Common myeloid progenitor, CD34-positive (primary cell): Measurements from ENCODE around the gene HBG1.

ENCODE experiments used
- CTCF ChIA-PET: fragments of 350-600 bp; sonication (Branson Sonifier 250); formaldehyde crosslinking; loops from one replicate; lab custom pipeline; 2021; ENCODE audit warnings: antibody characterized with exemption; lab: Charles Lee
- POLR2A ChIA-PET: fragments of 350-600 bp; sonication (Branson Sonifier 250); formaldehyde crosslinking; loops from one replicate; lab custom pipeline; 2021; ENCODE audit warnings: antibody characterized with exemption; lab: Charles Lee
- DNase-seq, 3 donors: peaks; one replicate each; pipeline versions ENCODE4 v3.0.0 to v3.0.0-alpha.2; 2013
- H3K27ac ChIP-seq, 2 experiments: 1 replicate in 1 of 2; 2 replicates in 1 of 2; pipeline ENCODE4 v1.7.0; 2013; ENCODE audit warnings: inconsistent platforms in 2 of 2, low read length in 2 of 2, mild to moderate bottlenecking in 2 of 2, low read depth in 1 of 2, moderate library complexity in 1 of 2; ENCODE audit not compliant: severe bottlenecking in 2 of 2, insufficient read depth in 1 of 2, poor library complexity in 1 of 2
- H3K27me3 ChIP-seq, 5 experiments: replicated peaks in 2 of 5; 1 replicate in 3 of 5; 2 replicates in 2 of 5; pipeline versions ENCODE4 v1.6.1 to v1.7.0; 2013; ENCODE audit warnings: low read length in 4 of 5, mild to moderate bottlenecking in 2 of 5, moderate library complexity in 2 of 5, inconsistent platforms in 1 of 5; ENCODE audit not compliant: insufficient read depth in 5 of 5, control insufficient read depth in 4 of 5
- H3K36me3 ChIP-seq, 4 experiments: 1 replicate in 2 of 4; 2 replicates in 2 of 4; pipeline versions ENCODE4 v1.6.1 to v1.7.0; 2013; ENCODE audit warnings: low read length in 3 of 4, control low read depth in 1 of 4, mild to moderate bottlenecking in 1 of 4; ENCODE audit not compliant: control insufficient read depth in 4 of 4, insufficient read depth in 4 of 4
- H3K4me1 ChIP-seq, 4 experiments: 1 replicate in 3 of 4; 2 replicates in 1 of 4; pipeline versions ENCODE4 v1.6.1 to v1.7.1; 2013; ENCODE audit warnings: low read length in 3 of 4, mild to moderate bottlenecking in 3 of 4, control low read depth in 1 of 4, inconsistent platforms in 1 of 4, moderate library complexity in 1 of 4; ENCODE audit not compliant: control insufficient read depth in 4 of 4, insufficient read depth in 4 of 4; ENCODE audit errors: control extremely low read depth in 1 of 4
- H3K4me3 ChIP-seq, 7 experiments: 1 replicate in 4 of 7; 2 replicates in 3 of 7; pipeline versions ENCODE4 v1.5.1 to v1.7.0; 2013; ENCODE audit warnings: mild to moderate bottlenecking in 7 of 7, low read length in 6 of 7, moderate library complexity in 6 of 7, inconsistent platforms in 2 of 7, low read depth in 2 of 7, control low read depth in 1 of 7; ENCODE audit not compliant: insufficient read depth in 4 of 7, control insufficient read depth in 1 of 7; ENCODE audit errors: extremely low read depth in 1 of 7
- H3K9me3 ChIP-seq, 5 experiments: 1 replicate in 4 of 5; 2 replicates in 1 of 5; pipeline versions ENCODE4 v1.6.1 to v1.7.1; 2013; ENCODE audit warnings: low read length in 4 of 5, mild to moderate bottlenecking in 2 of 5, inconsistent platforms in 1 of 5, low read depth in 1 of 5, moderate library complexity in 1 of 5; ENCODE audit not compliant: control insufficient read depth in 4 of 5, insufficient read depth in 2 of 5; ENCODE audit errors: control extremely low read depth in 1 of 5
- WGBS: methylation state at CpG from one replicate; pipeline ENCODE4 v1.1.5; 2013; ENCODE audit not compliant: insufficient coverage; 5-methylcytosine and 5-hydroxymethylcytosine counted together

Gene HBG1

DNA sequence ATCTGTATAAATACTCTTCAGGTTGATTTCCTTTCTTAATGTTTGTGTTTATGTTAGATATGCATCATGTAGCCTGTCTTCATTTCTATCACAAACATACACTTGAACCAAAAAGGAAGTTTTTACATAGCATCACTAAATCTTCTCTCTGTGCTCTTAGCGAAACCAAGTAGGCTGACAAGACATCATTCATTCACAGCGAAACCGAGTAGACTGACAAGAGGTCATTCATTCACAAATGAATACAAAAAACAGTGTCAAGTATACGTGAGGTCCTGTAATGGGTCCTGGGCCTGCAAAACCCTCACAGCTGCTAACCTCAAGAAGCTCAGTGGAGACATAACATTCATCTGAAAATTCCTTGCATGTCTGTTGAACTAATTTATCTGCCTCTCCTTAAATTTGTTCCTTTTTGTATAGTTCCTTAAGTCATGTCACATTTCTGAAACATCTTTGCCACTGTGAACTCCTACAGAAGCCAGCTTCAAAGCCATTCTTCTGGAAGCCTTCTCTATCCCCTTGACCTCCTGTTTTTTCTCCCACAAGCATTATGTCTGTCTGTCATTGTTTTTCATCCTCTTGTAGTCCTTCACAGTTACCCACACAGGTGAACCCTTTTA, 29.9 kb upstream of the HBG1 start:
- CTCF ChIA-PET: interaction anchor here (0.9 to 5.3 kb wide), 2 partner anchors 10 to 74 kb away, joined by 3 to 23 read pairs; no protein-coding TSS in a partner anchor
- Histone ChIP-seq H3K27ac (peak overlapping the region; percentile 56 to 77), H3K27me3 (no peaks in the 10 kb centered on the region), H3K4me1 (peaks cover 0 to 37% (median 24%) of the 10 kb centered on the region in 4 experiments), H3K36me3 (no peaks in the 10 kb centered on the region), H3K9me3 (no peaks in the 10 kb centered on the region), H3K4me3 (peak overlapping the region in 1 of 7 experiments; percentile 3)
- DNase-seq: peak in 1 of 3 donors; percentile 22
- WGBS: 98% methylated on average over 4 of the region's 4 CpGs
- POLR2A ChIA-PET: no interaction called here

DNA sequence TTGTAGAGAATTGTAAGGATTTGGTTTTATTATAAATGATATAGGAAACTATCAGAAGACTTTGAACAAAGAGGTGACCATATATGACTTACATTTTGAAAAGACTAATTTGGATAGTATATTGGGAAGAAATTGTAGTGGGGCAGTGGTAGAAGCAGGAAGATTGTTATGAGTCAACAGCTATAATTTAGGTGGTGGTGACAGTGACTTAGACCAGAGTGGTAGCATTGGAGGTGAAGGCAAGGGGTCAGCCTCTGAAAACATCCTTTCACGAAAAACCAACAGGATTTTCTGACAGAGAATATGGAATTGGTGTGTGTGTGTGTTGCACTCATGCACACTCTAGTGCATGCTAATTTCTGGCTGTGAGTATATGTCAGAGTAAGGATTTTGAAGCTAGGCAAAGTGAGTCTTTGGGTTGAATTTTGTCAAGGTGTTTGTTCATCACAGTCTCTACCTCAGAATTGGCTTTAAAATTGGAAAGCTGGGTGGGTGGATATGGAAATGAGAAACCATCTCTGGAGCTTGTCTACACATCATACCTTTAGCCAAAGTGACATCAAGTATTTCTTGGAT, 28.2 kb upstream of the HBG1 start:
- peaks cover 0 to 43% (median 30%) of the 10 kb centered on the region in 4 experiments for H3K4me1 ChIP-seq
- WGBS: 91% methylated on average over 1 of the region's 1 CpG
- no peak for DNase-seq
- ChIA-PET POLR2A (no interaction called here), CTCF (interaction anchor here (0.6 to 5.3 kb wide), 2 partner anchors 12 to 66 kb away, joined by 4 to 23 read pairs; no protein-coding TSS in a partner anchor)
- H3K36me3 ChIP-seq: no peaks in the 10 kb centered on the region
- no peaks in the 10 kb centered on the region for H3K27me3 ChIP-seq
- H3K27ac ChIP-seq: no peak overlapping the region
- H3K9me3 ChIP-seq: no peaks in the 10 kb centered on the region
- no peak overlapping the region for H3K4me3 ChIP-seq

DNA sequence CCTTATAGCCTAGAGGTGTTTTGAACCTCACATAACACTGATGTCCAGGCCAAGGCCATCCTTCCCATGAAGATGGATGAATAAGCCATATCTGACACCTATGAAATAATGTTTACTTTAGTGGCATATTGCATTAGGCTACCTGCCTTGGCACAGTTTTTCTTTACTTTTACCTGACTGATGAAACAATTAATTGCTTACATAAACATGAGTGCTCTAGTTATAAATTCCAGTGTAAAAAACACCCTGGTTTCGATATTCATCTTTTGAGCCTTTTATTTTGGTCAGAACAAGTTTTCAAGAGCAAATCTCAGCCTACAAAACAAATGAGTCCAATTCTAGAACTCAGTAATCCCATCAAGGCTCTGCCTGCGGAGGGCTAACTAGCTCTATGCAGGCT, 27.0 kb upstream of the HBG1 start:
- no peaks in the 10 kb centered on the region for H3K36me3 ChIP-seq
- H3K27me3 ChIP-seq: no peaks in the 10 kb centered on the region
- ChIA-PET CTCF (interaction anchor here (0.6 kb wide), 1 partner anchor 1299 kb away, joined by 3 read pairs; no protein-coding TSS in a partner anchor), POLR2A (interaction anchor here (0.6 kb wide), 1 partner anchor 27 kb away, joined by 3 read pairs; no protein-coding TSS in a partner anchor)
- H3K4me3 ChIP-seq: no peak overlapping the region
- peak overlapping the region in 1 of 2 experiments; percentile 65 for H3K27ac ChIP-seq
- peaks cover 0 to 38% (median 28%) of the 10 kb centered on the region in 4 experiments for H3K4me1 ChIP-seq
- 100% methylated on average over 1 of the region's 2 CpGs for WGBS
- DNase-seq: no peak
- no peaks in the 10 kb centered on the region for H3K9me3 ChIP-seq

DNA sequence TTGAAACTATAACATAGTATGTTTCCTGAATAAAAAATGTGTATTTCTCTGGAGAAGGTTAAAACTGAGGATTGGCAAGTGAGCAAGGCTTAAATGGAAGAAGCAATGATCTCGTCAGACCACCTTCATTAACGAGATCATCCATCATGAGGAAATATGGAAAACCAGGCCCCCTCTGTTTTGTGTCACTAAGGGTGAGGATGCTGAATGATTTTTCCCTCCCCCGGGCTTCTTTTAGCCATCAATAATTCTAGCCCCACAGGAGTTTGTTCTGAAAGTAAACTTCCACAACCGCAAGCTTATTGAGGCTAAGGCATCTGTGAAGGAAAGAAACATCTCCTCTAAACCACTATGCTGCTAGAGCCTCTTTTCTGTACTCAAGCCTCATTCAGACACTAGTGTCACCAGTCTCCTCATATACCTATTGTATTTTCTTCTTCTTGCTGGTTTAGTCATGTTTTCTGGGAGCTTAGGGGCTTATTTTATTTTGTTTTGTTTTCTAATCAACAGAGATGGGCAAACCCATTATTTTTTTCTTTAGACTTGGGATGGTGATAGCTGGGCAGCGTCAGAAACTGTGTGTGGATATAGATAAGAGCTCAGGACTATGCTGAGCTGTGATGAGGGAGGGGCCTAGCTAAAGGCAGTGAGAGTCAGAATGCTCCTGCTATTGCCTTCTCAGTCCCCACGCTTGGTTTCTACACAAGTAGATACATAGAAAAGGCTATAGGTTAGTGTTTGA, 25.9 kb upstream of the HBG1 start:
- H3K36me3 ChIP-seq: no peaks in the 10 kb centered on the region

DNA sequence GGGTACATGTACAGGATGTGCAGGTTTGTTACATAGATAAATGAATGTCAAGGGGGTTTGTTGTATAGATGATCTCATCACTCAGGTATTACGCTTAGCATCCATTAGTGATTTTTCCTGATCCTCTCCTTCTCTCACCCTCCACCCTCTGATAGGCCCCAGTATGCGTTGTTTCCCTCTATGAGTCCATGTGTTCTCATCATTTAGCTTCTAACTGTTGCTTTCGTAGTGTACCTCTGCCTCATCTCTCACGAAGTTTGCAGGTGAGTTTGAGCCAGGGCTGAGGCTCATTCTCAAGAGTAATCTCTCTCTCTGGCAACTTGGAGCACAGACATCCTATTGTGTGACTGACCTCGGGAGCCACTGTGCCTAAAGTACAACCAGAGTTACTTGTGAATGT, 24.7 kb upstream of the HBG1 start:
- H3K4me1 ChIP-seq: peaks cover 0 to 23% (median 13%) of the 10 kb centered on the region in 4 experiments
- WGBS: 90% methylated on average over 3 of the region's 5 CpGs
- ChIA-PET POLR2A (no interaction called here), CTCF (no interaction called here)
- no peaks in the 10 kb centered on the region for H3K9me3 ChIP-seq
- no peaks in the 10 kb centered on the region for H3K27me3 ChIP-seq
- no peak for DNase-seq
- peak overlapping the region in 1 of 2 experiments; percentile 65 for H3K27ac ChIP-seq
- no peaks in the 10 kb centered on the region for H3K36me3 ChIP-seq
- H3K4me3 ChIP-seq: no peak overlapping the region

More for the DNA sequence above, 25.9 kb upstream of the HBG1 start:
- Histone ChIP-seq H3K4me3 (no peak overlapping the region), H3K27ac (peak overlapping the region; percentile 25 to 65), H3K27me3 (no peaks in the 10 kb centered on the region), H3K9me3 (no peaks in the 10 kb centered on the region), H3K4me1 (peaks cover 0 to 31% (median 19%) of the 10 kb centered on the region in 4 experiments)
- CTCF ChIA-PET: no interaction called here
- DNase-seq: peak; percentile 76 to 91 (median 84)
- POLR2A ChIA-PET: interaction anchor here (0.6 kb wide), 2 partner anchors 28 to 50 kb away, joined by 3 read pairs; no protein-coding TSS in a partner anchor
- WGBS: 87% methylated on average over 3 of the region's 6 CpGs

DNA sequence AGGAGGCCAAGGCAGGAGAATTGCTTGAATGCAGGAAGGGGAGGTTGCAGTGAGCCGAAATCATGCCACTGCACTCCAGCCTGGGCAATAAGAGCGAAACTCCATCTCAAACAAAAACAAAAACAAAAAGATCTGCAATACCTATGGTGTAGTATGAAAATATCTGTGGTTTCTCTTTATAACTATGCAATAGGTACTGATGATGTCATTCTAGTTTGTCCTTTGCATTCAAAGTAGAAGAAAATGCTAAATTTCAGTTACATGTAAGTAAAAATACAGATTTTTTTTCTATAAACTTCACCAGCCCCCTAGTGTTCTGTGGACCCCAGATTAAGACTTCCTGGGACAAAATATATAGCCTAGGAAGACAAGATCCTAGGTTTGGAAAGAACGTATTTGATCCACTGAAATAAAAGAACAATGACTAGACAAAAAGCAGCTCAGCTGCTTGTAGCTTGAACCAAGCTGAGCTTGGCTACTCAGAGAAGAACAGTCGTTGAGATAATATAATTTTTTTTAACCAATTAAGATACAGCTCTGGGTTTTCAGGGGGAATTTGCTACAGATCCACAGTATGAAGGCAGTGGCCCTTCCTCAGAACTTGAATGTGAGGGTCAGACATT, 22.8 kb upstream of the HBG1 start:
- H3K36me3 ChIP-seq: no peaks in the 10 kb centered on the region
- H3K4me1 ChIP-seq: peaks cover 0 to 20% (median 11%) of the 10 kb centered on the region in 4 experiments
- H3K4me3 ChIP-seq: no peak overlapping the region
- H3K27ac ChIP-seq: peak overlapping the region in 1 of 2 experiments; percentile 47
- no peaks in the 10 kb centered on the region for H3K27me3 ChIP-seq
- H3K9me3 ChIP-seq: no peaks in the 10 kb centered on the region
- WGBS: 100% methylated on average over 1 of the region's 4 CpGs
- ChIA-PET CTCF (interaction anchor here (0.8 kb wide), 1 partner anchor 18 kb away, joined by 3 read pairs; no protein-coding TSS in a partner anchor), POLR2A (no interaction called here)
- DNase-seq: no peak
